IPS-18c (cell line): ENCODE data around the gene TYW1.
"Not testable (repeated sequence)": the region's sequence is repeated elsewhere in the genome, so short reads cannot be mapped to it uniquely, and the experiment has no call there.

ENCODE experiments used
- H3K4me3 ChIP-seq: 2 replicates; pipeline ENCODE4 v1.7.0; 2013; ENCODE audit warnings: low read depth, mild to moderate bottlenecking, low read length, moderate library complexity; ENCODE audit not compliant: insufficient read depth
- H3K9me3 ChIP-seq: one replicate; pipeline ENCODE4 v1.6.1; 2013; ENCODE audit warnings: mild to moderate bottlenecking, low read length, moderate library complexity; ENCODE audit not compliant: control insufficient read depth, insufficient read depth

Gene TYW1

GRCh38 chr7:66978312-66978711, 18.3 kb upstream of the TYW1 start:
- not testable (repeated sequence) for H3K4me3 ChIP-seq, H3K9me3 ChIP-seq

- H3K4me3 ChIP-seq, H3K9me3 ChIP-seq: not testable (repeated sequence)
Observed at GRCh38 chr7:66979013-66979412, 17.6 kb upstream of the TYW1 start.

- not testable (repeated sequence) for H3K9me3 ChIP-seq, H3K4me3 ChIP-seq
Observed at GRCh38 chr7:66980336-66980735, 16.3 kb upstream of the TYW1 start.

GRCh38 chr7:66989552-66989951, 7.1 kb upstream of the TYW1 start:
- not testable (repeated sequence) for H3K9me3 ChIP-seq, H3K4me3 ChIP-seq

- H3K4me3 ChIP-seq = not testable (repeated sequence)
Observed at GRCh38 chr7:66994051-66994450, 2.6 kb upstream of the TYW1 start.

GRCh38 chr7:66994691-66995049, 2.0 kb upstream of the TYW1 start:
- H3K4me3 ChIP-seq = peak overlapping the region; percentile 75; the same call in 1 of the 2 replicates

More at GRCh38 chr7:66994051-66994450, 2.6 kb upstream of the TYW1 start:
- H3K9me3 ChIP-seq = not testable (repeated sequence)

GRCh38 chr7:66995050-66995776, 1.4 kb upstream of the TYW1 start, which contains the start of gene SBDS:
Gene SBDS, minus strand, starts transcription at chr7:66995586. Its CDS starts 169 bp downstream, at chr7:66995417.
- peak within 1 kb of the TSS; percentile 75 for H3K4me3 ChIP-seq
- not testable (repeated sequence) for H3K9me3 ChIP-seq

More at GRCh38 chr7:66994691-66995049, 2.0 kb upstream of the TYW1 start:
- not testable (repeated sequence) for H3K9me3 ChIP-seq

- not testable (repeated sequence) for H3K9me3 ChIP-seq
Observed at GRCh38 chr7:67000601-67001258, 4.1 kb downstream of the TYW1 start.

GRCh38 chr7:67004145-67004544, 7.5 kb downstream of the TYW1 start:
- H3K9me3 ChIP-seq, H3K4me3 ChIP-seq: not testable (repeated sequence)

More at GRCh38 chr7:67000601-67001258, 4.1 kb downstream of the TYW1 start:
- H3K4me3 ChIP-seq = not testable (repeated sequence)

- Histone ChIP-seq H3K4me3 (no peak overlapping the region), H3K9me3 (no peaks in the 10 kb centered on the region)
Observed at GRCh38 chr7:67006965-67007364, 10.3 kb downstream of the TYW1 start.

- no peaks in the 10 kb centered on the region for H3K9me3 ChIP-seq
- no peak overlapping the region for H3K4me3 ChIP-seq
Observed at GRCh38 chr7:67008260-67008659, 11.6 kb downstream of the TYW1 start.

GRCh38 chr7:67009677-67010076, 13.0 kb downstream of the TYW1 start:
- H3K9me3 ChIP-seq, H3K4me3 ChIP-seq: not testable (repeated sequence)

GRCh38 chr7:67014076-67014622, 17.5 kb downstream of the TYW1 start:
- not testable (repeated sequence) for H3K9me3 ChIP-seq, H3K4me3 ChIP-seq

- H3K9me3 ChIP-seq = not testable (repeated sequence)
Observed at GRCh38 chr7:67017971-67018370, 21.3 kb downstream of the TYW1 start.

GRCh38 chr7:67018940-67019339, 22.3 kb downstream of the TYW1 start:
- no peaks in the 10 kb centered on the region for H3K9me3 ChIP-seq
- no peak overlapping the region for H3K4me3 ChIP-seq

More at GRCh38 chr7:67017971-67018370, 21.3 kb downstream of the TYW1 start:
- H3K4me3 ChIP-seq = not testable (repeated sequence)

- H3K9me3 ChIP-seq = no peaks in the 10 kb centered on the region
- H3K4me3 ChIP-seq = no peak overlapping the region
Observed at GRCh38 chr7:67019562-67020390, 23.1 kb downstream of the TYW1 start.

GRCh38 chr7:67021260-67021659, 24.6 kb downstream of the TYW1 start:
- Histone ChIP-seq H3K4me3 (no peak overlapping the region), H3K9me3 (no peaks in the 10 kb centered on the region)
